H9 (cell line): ENCODE results near the gene PLPPR4. TPM values are rescaled to one million over a fixed set of nuclear protein-coding genes. Genes with fewer than 3 reads are reported as not detected.

Experiments
- DNase-seq: peaks from one replicate; pipeline ENCODE4 v3.0.0-alpha.2; 2017
- H2AFZ ChIP-seq: one replicate; pipeline ENCODE4 v1.6.1; 2013; ENCODE audit warnings: mild to moderate bottlenecking, low read length, control low read depth, moderate library complexity
- H2AK5ac ChIP-seq: 2 replicates; pipeline ENCODE4 v1.6.1; 2013; ENCODE audit warnings: low read length, control low read depth, mixed read lengths; ENCODE audit not compliant: insufficient read length
- H2BK120ac ChIP-seq: one replicate; pipeline ENCODE4 v1.6.1; 2013; ENCODE audit warnings: low read depth, mild to moderate bottlenecking, low read length, control low read depth, inconsistent platforms; ENCODE audit not compliant: poor library complexity, severe bottlenecking
- H2BK12ac ChIP-seq: 2 replicates; pipeline ENCODE4 v1.6.1; 2013; ENCODE audit warnings: low read length, control low read depth, mixed read lengths, low read depth; ENCODE audit not compliant: insufficient read length
- H2BK15ac ChIP-seq: 2 replicates; pipeline ENCODE4 v1.6.1; 2013; ENCODE audit warnings: low read depth, low read length, control low read depth
- H2BK20ac ChIP-seq: one replicate; pipeline ENCODE4 v1.6.1; 2013; ENCODE audit warnings: low read depth, mild to moderate bottlenecking, low read length, control low read depth, inconsistent platforms; ENCODE audit not compliant: poor library complexity, severe bottlenecking
- H2BK5ac ChIP-seq: 2 replicates; pipeline ENCODE4 v1.6.1; 2013; ENCODE audit warnings: low read length, control low read depth, mixed read lengths; ENCODE audit not compliant: insufficient read length
- H3K14ac ChIP-seq: 2 replicates; pipeline ENCODE4 v1.6.1; 2013; ENCODE audit warnings: low read length, control low read depth; ENCODE audit not compliant: insufficient read depth
- H3K18ac ChIP-seq: 2 replicates; pipeline ENCODE4 v1.6.1; 2013; ENCODE audit warnings: low read depth, mild to moderate bottlenecking, mixed read lengths, low read length, control low read depth; ENCODE audit not compliant: insufficient read length
- H3K23ac ChIP-seq: 2 replicates; pipeline ENCODE4 v1.6.1; 2013; ENCODE audit warnings: low read length, control low read depth, mixed read lengths, low read depth; ENCODE audit not compliant: insufficient read length
- H3K23me2 ChIP-seq: 2 replicates; pipeline ENCODE4 v1.6.1; 2013; ENCODE audit warnings: low read depth, mild to moderate bottlenecking, mixed read lengths, low read length, control low read depth; ENCODE audit not compliant: insufficient read length, poor library complexity, severe bottlenecking
- H3K27ac ChIP-seq: 2 replicates; pipeline ENCODE4 v1.5.1; 2013; ENCODE audit warnings: low read length, control low read depth, mixed read lengths, low read depth; ENCODE audit not compliant: insufficient read length
- H3K27me3 ChIP-seq: 2 replicates; pipeline ENCODE4 v1.6.1; 2013; ENCODE audit warnings: low read length, control low read depth, inconsistent platforms; ENCODE audit not compliant: insufficient read depth
- H3K4ac ChIP-seq: 2 replicates; pipeline ENCODE4 v1.6.1; 2013; ENCODE audit warnings: low read depth, mild to moderate bottlenecking, control low read depth, inconsistent platforms, low read length, moderate library complexity
- H3K4me1 ChIP-seq: 2 replicates; pipeline ENCODE4 v1.6.1; 2013; ENCODE audit warnings: low read length, control low read depth, inconsistent platforms; ENCODE audit not compliant: insufficient read depth
- H3K4me2 ChIP-seq: 2 replicates; pipeline ENCODE4 v1.6.1; 2013; ENCODE audit warnings: low read length, control low read depth, mixed read lengths; ENCODE audit not compliant: insufficient read length, insufficient read depth
- H3K56ac ChIP-seq: 2 replicates; pipeline ENCODE4 v1.6.1; 2013; ENCODE audit warnings: low read depth, mild to moderate bottlenecking, mixed read lengths, low read length, control low read depth; ENCODE audit not compliant: insufficient read length
- H3K79me1 ChIP-seq: 2 replicates; pipeline ENCODE4 v1.6.1; 2013; ENCODE audit warnings: low read depth, mild to moderate bottlenecking, moderate library complexity, low read length, control low read depth, inconsistent platforms; ENCODE audit not compliant: insufficient read depth, poor library complexity, severe bottlenecking
- H3K79me2 ChIP-seq: 2 replicates; pipeline ENCODE4 v1.6.1; 2013; ENCODE audit warnings: low read length, control low read depth, inconsistent platforms; ENCODE audit not compliant: insufficient read depth
- H3K9ac ChIP-seq: 2 replicates; pipeline ENCODE4 v1.6.1; 2013; ENCODE audit warnings: low read length, control low read depth, mixed read lengths; ENCODE audit not compliant: insufficient read length; ENCODE audit errors: extremely low read depth
- H3K9me3 ChIP-seq: one replicate; pipeline ENCODE4 v1.6.1; 2013; ENCODE audit warnings: low read depth, low read length, inconsistent platforms; ENCODE audit not compliant: control insufficient read depth
- H3T11ph ChIP-seq: one replicate; pipeline ENCODE4 v1.6.1; 2013; ENCODE audit warnings: mild to moderate bottlenecking, low read length, control low read depth, inconsistent platforms
- H4K20me1 ChIP-seq: one replicate; pipeline ENCODE4 v1.6.1; 2013; ENCODE audit not compliant: control insufficient read depth, insufficient read length, insufficient read depth
- H4K5ac ChIP-seq: 2 replicates; pipeline ENCODE4 v1.6.1; 2013; ENCODE audit warnings: low read depth, mild to moderate bottlenecking, mixed read lengths, low read length, control low read depth; ENCODE audit not compliant: insufficient read length
- H4K8ac ChIP-seq: replicated peaks from 2 replicates; pipeline ENCODE4 v1.6.1; 2013; ENCODE audit warnings: low read length, control low read depth, mixed read lengths, low read depth; ENCODE audit not compliant: insufficient read length
- H4K91ac ChIP-seq: 2 replicates; pipeline ENCODE4 v1.6.1; 2013; ENCODE audit warnings: low read depth, mild to moderate bottlenecking, moderate library complexity, mixed read lengths, low read length, control low read depth; ENCODE audit not compliant: insufficient read length
- H3K27ac Mint-ChIP-seq, 3 experiments: 2 replicates in 2 of 3; 3 replicates in 1 of 3; pipeline ENCODE4 v1.8.0; 2020 to 2021; ENCODE audit warnings: mixed read lengths in 3 of 3, mild to moderate bottlenecking in 1 of 3, moderate library complexity in 1 of 3
- H3K27me3 Mint-ChIP-seq: 2 replicates; pipeline ENCODE4 v1.8.0; 2021; ENCODE audit warnings: low read depth, mild to moderate bottlenecking, moderate library complexity, mixed read lengths
- H3K36me3 Mint-ChIP-seq, 3 experiments: 2 replicates in 2 of 3; 3 replicates in 1 of 3; pipeline ENCODE4 v1.8.0; 2020 to 2021; ENCODE audit warnings: low read depth in 3 of 3, mixed read lengths in 3 of 3; ENCODE audit not compliant: insufficient read depth in 1 of 3
- H3K4me1 Mint-ChIP-seq, 2 experiments: 2 replicates each; pipeline ENCODE4 v1.8.0; 2020; ENCODE audit warnings: mixed read lengths in 2 of 2
- H3K4me3 Mint-ChIP-seq, 2 experiments: 2 replicates in 1 of 2; 3 replicates in 1 of 2; pipeline ENCODE4 v1.8.0; 2020 to 2021; ENCODE audit warnings: mild to moderate bottlenecking in 2 of 2, mixed read lengths in 2 of 2, moderate library complexity in 1 of 2
- H3K9me3 Mint-ChIP-seq, 2 experiments: 2 replicates in 1 of 2; 3 replicates in 1 of 2; pipeline ENCODE4 v1.8.0; 2020; ENCODE audit warnings: mild to moderate bottlenecking in 2 of 2, mixed read lengths in 2 of 2, moderate library complexity in 1 of 2
- WGBS: extraction: QIAGEN DNeasy Blood & Tissue Kit; methylation state at CpG from one replicate; pipeline ENCODE4 v1.1.7; 2013; ENCODE audit warnings: missing lambda C conversion rate, low lambda C conversion rate, mixed read lengths; ENCODE audit not compliant: insufficient read length; ENCODE audit errors: extremely low coverage; 5-methylcytosine and 5-hydroxymethylcytosine counted together
- total RNA-seq: library from RNA; stranded (reverse); gene quantifications from 2 replicates; pipeline ENCODE4 v1.2.1, GENCODE V29; 2021
- TF ChIP-seq, protein P1 (sequence below): fragments of 200-600 bp; sonication (generic); conservative IDR thresholded peaks from 3 replicates; pipeline ENCODE4 v1.8.0; 2021; ENCODE audit warnings: antibody characterized with exemption, mild to moderate bottlenecking

Gene PLPPR4
- total RNA-seq, 1 experiment from 2014 or later: 0.31 TPM

GRCh38 chr1:99306056-99306455 lies 41.8 kb downstream of the PLPPR4 start:
- H2AFZ ChIP-seq: no peak overlapping the region
- H3K27ac Mint-ChIP-seq: no peak overlapping the region
- no peaks in the 10 kb centered on the region for H3K36me3 Mint-ChIP-seq
- TF ChIP-seq, protein P1, sequence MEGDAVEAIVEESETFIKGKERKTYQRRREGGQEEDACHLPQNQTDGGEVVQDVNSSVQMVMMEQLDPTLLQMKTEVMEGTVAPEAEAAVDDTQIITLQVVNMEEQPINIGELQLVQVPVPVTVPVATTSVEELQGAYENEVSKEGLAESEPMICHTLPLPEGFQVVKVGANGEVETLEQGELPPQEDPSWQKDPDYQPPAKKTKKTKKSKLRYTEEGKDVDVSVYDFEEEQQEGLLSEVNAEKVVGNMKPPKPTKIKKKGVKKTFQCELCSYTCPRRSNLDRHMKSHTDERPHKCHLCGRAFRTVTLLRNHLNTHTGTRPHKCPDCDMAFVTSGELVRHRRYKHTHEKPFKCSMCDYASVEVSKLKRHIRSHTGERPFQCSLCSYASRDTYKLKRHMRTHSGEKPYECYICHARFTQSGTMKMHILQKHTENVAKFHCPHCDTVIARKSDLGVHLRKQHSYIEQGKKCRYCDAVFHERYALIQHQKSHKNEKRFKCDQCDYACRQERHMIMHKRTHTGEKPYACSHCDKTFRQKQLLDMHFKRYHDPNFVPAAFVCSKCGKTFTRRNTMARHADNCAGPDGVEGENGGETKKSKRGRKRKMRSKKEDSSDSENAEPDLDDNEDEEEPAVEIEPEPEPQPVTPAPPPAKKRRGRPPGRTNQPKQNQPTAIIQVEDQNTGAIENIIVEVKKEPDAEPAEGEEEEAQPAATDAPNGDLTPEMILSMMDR: no peak
- no peaks in the 10 kb centered on the region; the same call in 1 of the 2 replicates for H3K27me3 Mint-ChIP-seq
- no peak overlapping the region for H3K27ac ChIP-seq
- H4K5ac ChIP-seq: no peak overlapping the region
- H2AK5ac ChIP-seq: no peak overlapping the region
- H4K91ac ChIP-seq: no peak overlapping the region
- H4K20me1 ChIP-seq: no peaks in the 10 kb centered on the region
- no CpG with 5 or more reads among the region's 7 CpGs for WGBS
- H3K4me3 Mint-ChIP-seq: no peak overlapping the region
- H3T11ph ChIP-seq: no peak overlapping the region
- no peaks in the 10 kb centered on the region for H3K79me2 ChIP-seq
- H3K4me1 Mint-ChIP-seq: peaks cover 0 to 7% of the 10 kb centered on the region in 2 experiments; a peak in 2 of 4 replicates
- no peak overlapping the region for H3K23ac ChIP-seq
- no peak overlapping the region for H3K56ac ChIP-seq
- no peak overlapping the region for H3K9ac ChIP-seq
- no peaks in the 10 kb centered on the region for H3K9me3 ChIP-seq
- H3K9me3 Mint-ChIP-seq: no peaks in the 10 kb centered on the region
- no peak overlapping the region for H2BK5ac ChIP-seq
- no peaks in the 10 kb centered on the region for H3K4me1 ChIP-seq
- DNase-seq: no peak
- no peak overlapping the region for H3K4ac ChIP-seq
- H2BK20ac ChIP-seq: no peak overlapping the region
- no peak overlapping the region for H2BK12ac ChIP-seq
- no peaks in the 10 kb centered on the region for H3K23me2 ChIP-seq
- H3K79me1 ChIP-seq: no peaks in the 10 kb centered on the region
- H2BK15ac ChIP-seq: no peak overlapping the region
- H2BK120ac ChIP-seq: no peak overlapping the region
- no peaks in the 10 kb centered on the region for H3K27me3 ChIP-seq
- H4K8ac ChIP-seq: no peak overlapping the region
- H3K4me2 ChIP-seq: no peak overlapping the region
- no peak overlapping the region for H3K14ac ChIP-seq
- H3K18ac ChIP-seq: no peak overlapping the region
